HG02759 (cell line): Measurements from ENCODE around the gene ALOX5.
"Not testable (repeated sequence)": the region's sequence is repeated elsewhere in the genome, so short reads cannot be mapped to it uniquely, and the experiment has no call there.

Experiments used
- ATAC-seq: cut with Tn5 transposase; IDR thresholded peaks from one replicate; pipeline ENCODE4 v1.9.1; 2021; ENCODE audit warnings: mild to moderate bottlenecking, moderate library complexity; ENCODE audit not compliant: unreplicated experiment

Gene ALOX5

DNA sequence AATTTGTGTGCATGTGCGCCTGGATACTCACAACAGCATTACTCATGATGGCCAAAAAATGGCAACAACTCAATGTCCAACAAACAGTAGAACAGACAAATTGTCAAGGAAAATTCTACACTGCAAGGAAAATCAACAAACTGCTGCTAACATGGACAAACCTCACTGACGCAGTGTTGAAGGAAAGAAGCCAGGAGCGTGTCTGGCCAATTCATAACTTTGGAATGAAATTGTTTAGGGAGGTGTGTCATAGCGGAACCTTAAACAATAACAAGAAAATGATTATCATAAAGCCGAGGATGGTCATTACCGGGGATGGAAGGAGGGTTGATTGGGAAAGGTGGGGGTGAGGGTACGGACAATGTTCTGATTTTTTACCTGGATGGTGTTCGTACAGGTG, 29.1 kb downstream of the ALOX5 start:
- ATAC-seq, result no peak

GRCh38 chr10:45404087-45404769, 30.2 kb downstream of the ALOX5 start:
- ATAC-seq, result peak; percentile 71

- ATAC-seq, result no peak
These were observed 30.7 kb downstream of the ALOX5 start for GRCh38 chr10:45404770-45405120.

GRCh38 chr10:45407542-45407941, 33.5 kb downstream of the ALOX5 start:
- ATAC-seq, result no peak

DNA sequence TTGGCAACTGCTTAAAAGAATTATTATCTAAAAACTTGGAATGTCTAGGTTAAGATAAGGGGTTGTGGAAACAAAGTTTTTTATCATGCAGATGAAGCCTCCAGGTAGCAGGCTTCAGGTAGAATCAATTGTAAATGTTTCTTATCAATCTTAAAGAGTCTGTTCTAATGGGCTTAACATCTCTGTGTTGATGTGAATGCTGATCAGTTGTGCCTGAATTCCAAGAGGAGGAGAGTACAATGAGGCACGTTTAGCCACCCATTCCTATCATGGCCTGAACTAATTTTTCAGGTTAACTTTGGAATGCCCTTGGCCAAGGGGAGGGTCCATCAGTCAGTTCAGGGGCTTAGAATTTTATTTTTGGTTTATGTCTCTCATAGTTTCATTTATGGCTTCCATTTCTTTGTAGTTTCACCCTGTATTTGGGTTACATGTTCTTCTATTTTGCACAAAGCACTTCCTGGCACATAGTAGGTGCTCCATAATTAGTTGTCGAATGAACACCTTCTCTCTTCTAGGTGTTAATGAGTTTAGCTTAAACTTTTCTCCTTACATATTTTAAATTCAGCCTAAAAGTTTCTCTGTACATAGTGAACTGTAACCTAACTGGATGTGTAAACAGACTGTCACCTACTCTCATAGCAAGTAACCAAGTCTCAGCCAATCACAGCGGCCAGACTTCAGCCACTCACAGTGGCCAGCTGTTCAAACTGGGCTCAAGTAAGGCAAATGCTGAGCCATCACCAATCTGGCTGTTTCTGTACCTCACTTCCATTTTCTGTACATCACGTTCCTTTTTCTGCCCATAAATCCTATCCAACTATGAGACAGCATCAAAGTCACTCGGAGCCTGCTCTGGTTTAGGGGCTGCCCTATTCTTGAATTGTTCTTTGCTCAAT, 34.7 kb downstream of the ALOX5 start:
- no peak for ATAC-seq

- not testable (repeated sequence) for ATAC-seq
These were observed 35.3 kb downstream of the ALOX5 start for GRCh38 chr10:45409347-45409746.

- no peak for ATAC-seq
These were observed 35.8 kb downstream of the ALOX5 start for GRCh38 chr10:45409782-45410181.

GRCh38 chr10:45410489-45410806, 36.4 kb downstream of the ALOX5 start:
- ATAC-seq, result no peak

GRCh38 chr10:45410807-45411606, 37.0 kb downstream of the ALOX5 start:
- ATAC-seq, result no peak

DNA sequence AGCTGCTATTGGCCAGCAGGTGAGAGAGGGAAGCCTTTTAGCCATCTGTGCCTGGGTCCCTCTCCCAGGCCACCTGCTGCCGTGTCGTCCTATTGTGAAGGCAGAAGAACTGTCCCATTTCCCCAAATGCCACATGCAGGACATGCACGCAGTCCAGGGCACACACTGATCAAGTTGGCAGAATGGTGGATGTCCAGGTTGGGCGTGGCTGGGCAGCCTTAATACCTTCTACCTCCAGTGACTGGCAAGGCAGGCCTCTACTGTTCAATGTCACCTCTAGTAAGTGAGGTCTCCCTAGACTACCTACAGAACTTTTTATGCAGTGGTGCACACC, 37.6 kb downstream of the ALOX5 start:
- no peak for ATAC-seq

DNA sequence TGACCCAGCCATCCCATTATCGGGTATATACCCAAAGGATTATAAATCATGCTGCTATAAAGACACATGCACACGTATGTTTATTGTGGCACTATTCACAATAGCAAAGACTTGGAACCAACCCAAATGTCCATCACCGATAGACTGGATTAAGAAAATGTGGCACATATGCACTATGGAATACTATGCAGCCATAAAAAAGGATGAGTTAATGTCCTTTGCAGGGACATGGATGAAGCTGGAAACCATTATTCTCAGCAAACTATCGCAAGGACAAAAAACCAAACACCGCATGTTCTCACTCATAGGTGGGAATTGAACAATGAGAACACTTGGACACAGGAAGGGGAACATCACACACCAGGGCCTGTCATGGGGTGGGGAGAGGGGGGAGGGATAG, 41.0 kb downstream of the ALOX5 start:
- ATAC-seq, result not testable (repeated sequence)

DNA sequence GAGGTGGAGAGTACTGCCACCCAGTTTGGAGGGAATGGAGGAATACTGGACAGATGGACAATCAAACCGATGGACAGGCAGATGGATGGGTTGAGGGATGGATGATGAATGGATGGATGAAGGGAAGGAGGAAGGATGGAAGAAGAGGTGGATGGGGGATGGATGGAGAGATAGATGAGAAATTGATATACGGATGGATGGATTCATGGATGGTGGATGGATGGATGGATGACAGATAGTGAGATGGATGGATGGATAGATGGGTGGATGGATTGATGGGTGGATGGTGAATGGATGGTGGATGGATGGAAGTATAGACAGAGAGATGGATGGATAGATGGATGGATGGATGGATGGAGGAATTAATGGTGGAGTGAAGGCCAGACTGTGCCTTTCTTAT, 42.6 kb downstream of the ALOX5 start:
- ATAC-seq, result no peak

DNA sequence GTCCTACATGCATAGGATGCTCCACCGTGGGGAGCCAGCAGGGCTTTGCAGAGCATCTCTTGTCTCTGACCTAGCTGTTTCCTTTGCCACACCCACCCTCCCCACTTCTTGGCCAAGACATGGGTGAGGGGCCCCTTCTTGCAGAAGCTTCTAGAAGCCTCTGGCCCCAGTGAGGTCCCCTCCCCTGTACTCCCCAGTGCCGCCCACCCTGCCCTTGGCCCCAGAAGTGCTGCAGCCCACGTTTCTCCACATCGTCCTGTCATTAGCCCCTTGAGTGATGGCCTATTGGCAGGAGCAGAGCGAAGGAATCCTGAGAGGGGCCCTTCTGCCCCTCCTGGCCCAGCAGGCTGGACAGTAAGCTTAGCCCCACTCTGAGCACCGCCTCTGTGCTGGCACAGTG, 43.7 kb downstream of the ALOX5 start:
- ATAC-seq, result no peak

DNA sequence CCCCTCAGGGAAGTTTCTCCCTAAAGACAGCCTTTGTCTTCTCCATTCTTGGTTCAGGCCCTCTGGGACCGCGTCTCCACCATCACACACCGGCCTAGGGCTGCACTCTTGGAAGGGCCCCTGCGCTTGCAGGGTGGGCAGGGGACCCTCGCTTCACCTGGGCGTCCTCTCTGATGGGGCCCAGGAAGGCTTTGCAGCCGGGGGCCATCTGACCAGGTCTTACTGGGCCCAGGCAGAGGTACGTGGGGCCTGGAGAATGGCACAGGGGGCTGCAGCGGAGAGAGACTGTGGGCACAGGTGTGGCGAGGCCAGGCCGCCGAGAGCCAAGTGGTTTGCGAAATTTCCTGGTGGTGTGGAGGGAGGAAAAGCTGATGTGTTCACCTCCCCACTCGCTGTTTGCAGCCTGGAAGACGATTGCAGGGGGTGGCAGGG, 44.4 kb downstream of the ALOX5 start:
- ATAC-seq, result no peak

DNA sequence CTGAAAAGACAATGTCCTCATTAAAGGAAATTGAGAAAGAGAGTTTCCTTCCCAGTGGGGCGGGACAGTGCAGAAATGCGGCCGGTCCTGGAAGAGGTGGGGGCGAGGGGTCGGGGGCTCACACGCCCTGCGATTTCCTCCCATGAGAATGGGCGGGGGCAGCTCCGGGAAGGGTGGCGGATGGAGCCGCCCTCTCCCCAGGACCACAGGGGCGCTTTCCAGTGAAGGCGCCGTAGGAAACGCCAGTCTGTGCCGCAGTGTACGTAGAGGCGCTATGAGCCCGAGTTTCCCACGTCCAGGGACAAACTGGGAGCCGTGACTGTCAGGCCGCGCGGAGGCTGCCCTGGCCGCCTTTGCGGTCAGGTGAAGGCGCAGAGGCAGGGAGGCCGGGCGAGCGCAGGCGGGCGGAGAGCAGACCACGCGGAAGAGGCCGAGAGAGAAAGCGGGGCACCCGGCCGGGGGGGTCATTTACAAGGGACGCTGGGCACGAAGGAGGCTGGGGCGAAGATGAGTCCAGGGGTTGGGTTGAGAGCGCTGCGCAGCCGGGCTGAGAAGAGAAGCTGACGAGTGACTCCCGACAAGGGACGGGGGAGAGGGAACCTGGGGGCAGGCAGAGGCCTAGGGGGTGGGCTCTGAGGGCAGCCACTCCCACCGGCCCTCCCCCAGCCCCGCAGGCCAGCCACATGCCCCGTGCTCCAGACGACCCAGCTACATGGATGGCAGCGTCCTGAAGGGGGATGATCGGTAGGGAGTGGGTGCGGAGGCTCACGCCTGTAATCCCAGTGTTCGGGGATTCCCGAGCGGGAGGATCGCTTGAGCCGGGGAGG, 45.0 kb downstream of the ALOX5 start:
- peak; percentile 61 for ATAC-seq

DNA sequence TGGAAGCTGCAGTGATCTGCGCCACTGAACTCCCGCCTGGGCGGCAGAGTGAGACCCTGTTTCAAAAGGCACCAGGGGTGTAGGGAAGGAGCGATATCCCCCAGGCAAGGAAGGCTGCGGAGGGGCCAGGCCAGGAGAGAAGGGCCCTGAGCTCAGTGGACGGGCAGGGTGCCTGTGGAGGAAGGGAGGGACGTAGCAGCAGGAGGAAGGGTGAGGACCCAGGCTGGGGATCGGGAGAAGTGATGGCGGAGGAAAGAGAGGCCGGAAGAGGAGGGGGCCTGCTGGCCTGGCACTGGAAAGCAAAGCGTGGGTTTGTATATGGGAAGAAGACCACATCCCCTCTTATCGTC, 45.6 kb downstream of the ALOX5 start:
- ATAC-seq, result no peak

DNA sequence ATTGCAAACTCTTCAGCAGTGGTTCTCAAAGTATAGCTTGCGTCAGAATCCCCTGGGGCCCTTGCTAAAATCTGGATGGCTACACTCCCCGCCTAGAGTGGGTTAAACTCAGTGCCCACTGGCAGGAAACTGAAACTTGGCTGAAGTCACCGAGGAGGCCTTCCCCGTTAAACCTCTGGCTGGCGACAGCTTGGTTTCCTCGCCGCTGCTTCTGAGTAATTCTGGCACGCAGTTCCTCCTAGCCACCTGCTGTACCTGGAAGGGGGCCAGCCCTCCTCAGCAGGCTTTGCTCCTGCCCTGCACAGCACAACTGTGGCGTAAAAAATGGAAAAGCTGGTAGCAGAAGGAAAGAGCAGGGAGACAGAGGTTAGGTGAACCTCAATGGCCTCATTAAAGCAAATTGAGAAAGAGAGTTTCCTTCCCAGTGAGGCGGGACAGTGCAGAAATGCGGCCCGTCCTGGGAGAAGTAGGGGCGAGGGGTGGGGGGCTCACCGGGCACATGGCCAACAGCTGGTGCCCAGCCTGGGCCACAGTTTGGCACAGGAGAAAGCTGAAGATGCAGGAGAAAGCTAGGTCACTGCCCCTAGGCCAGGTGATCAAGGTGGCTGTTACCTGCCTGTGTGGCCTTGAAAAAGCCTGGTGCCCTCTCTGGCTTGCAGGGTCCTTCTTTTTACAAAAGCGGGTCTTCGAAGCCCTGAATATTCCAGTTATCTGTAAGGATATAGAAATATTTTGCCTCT, 46.6 kb downstream of the ALOX5 start:
- peak; percentile 70 for ATAC-seq

- ATAC-seq, result no peak
These were observed 47.4 kb downstream of the ALOX5 start for GRCh38 chr10:45421221-45422097.

DNA sequence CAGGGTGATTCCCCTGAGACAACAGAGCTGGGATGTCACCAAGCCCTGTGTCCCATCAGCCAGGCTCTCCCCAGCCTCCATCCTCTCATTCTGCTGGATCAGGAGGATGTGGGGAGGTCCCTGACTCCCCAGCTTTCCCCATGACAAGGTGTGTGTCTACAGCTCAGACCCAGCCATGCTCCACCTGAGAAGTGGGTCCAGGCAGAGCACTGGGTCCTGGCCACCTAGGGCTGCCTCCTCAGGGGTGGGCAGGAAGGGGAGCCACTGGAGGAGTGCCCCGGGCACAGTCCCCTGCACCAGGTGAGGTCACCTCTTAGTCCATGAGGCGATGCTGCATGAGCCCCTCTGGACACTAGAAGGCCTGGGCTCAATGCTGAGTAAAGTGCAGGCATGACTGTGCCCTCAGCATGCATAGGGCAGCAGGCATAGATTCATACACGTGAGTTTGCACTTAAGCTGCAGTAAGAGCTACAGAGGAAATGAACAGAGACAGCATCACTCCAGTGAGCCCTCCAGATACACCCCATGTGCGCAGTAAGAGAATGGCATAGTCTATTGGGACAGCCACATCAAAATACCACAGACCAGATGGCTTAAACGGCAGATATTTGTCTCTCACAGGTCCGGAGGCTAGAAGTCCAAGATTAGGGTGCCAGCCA, 48.3 kb downstream of the ALOX5 start:
- no peak for ATAC-seq
